PFSK-1 (cell line): ENCODE measurements around the gene RCSD1.

ENCODE experiments used
- FOXP2 ChIP-seq: optimal IDR thresholded peaks from 2 replicates; pipeline ENCODE3; 2011; ENCODE audit warnings: borderline replicate concordance, control low read depth, inconsistent platforms; ENCODE audit not compliant: insufficient read depth; ENCODE audit errors: extremely low read length, extremely low read depth
- POLR2AphosphoS5 ChIP-seq: IDR thresholded peaks from 2 replicates; pipeline ENCODE4 v1.6.1; 2012; ENCODE audit warnings: low read depth, mild to moderate bottlenecking, control low read depth, low read length, moderate library complexity
- REST ChIP-seq, 2 experiments: IDR thresholded peaks; 2 replicates each; pipeline versions ENCODE4 v1.6.1 to v1.8.0; 2011 to 2012; ENCODE audit warnings: low read depth in 2 of 2, low read length in 2 of 2, control low read depth in 1 of 2, inconsistent platforms in 1 of 2, mild to moderate bottlenecking in 1 of 2, moderate library complexity in 1 of 2; ENCODE audit not compliant: insufficient read depth in 1 of 2
- SIN3A ChIP-seq: IDR thresholded peaks from 2 replicates; pipeline ENCODE4 v1.6.1; 2012; ENCODE audit warnings: mild to moderate bottlenecking, low read length, moderate library complexity, borderline replicate concordance; ENCODE audit not compliant: insufficient read depth
- TAF1 ChIP-seq: IDR thresholded peaks from 2 replicates; pipeline ENCODE4 v1.6.1; 2012; ENCODE audit warnings: low read length, control low read depth, borderline replicate concordance; ENCODE audit not compliant: insufficient read depth

GRCh38 chr1:167650269-167651160, 20.5 kb downstream of the RCSD1 start:
- no peak for TF ChIP-seq SIN3A
- no peak for TF ChIP-seq REST (IDR thresholded peaks at IDR 0.05; ENCODE audit: insufficient read depth in 1 of 2, low read depth in 2 of 2, low read length in 2 of 2)
- TF ChIP-seq POLR2AphosphoS5: no peak
- no peak for TF ChIP-seq FOXP2
- TF ChIP-seq TAF1: no peak
